ENCODE data around the gene FA2H.
"Not testable (repeated sequence)": the region's sequence is repeated elsewhere in the genome, so short reads cannot be mapped to it uniquely, and the experiment has no call there.

The FA2H gene

GRCh38 chr16:74774223-74775139 is at the start of gene FA2H:
Gene FA2H (minus strand): TSS chr16:74774820. CDS start chr16:74774755, 65 bp downstream.
- DNase-seq: peak; percentile 63

GRCh38 chr16:74817851-74818250 is 43.2 kb upstream of the FA2H start:
- no peak for DNase-seq

- DNase-seq: peak; percentile 40
Measured at GRCh38 chr16:74813109-74813641, 38.6 kb upstream of the FA2H start.

DNA sequence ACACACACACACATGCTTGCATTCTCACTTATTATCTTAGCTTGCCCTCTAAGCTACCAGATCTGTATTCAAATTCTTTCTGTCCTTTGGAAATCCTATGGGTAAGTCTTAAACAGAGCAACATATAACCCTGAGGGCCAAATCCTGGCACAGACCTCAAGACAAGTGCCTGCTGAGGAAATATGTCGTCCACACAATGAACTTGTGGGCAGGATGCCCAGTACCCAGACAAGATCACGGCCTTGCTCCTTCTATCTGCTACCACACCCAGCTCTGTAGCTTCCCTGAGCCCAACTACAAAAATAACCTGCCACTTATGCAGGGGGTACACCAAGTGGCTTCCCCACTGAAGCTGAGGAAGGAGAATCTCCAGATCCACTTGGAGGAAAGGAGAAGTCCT is 37.3 kb upstream of the FA2H start:
- DNase-seq: no peak

DNA sequence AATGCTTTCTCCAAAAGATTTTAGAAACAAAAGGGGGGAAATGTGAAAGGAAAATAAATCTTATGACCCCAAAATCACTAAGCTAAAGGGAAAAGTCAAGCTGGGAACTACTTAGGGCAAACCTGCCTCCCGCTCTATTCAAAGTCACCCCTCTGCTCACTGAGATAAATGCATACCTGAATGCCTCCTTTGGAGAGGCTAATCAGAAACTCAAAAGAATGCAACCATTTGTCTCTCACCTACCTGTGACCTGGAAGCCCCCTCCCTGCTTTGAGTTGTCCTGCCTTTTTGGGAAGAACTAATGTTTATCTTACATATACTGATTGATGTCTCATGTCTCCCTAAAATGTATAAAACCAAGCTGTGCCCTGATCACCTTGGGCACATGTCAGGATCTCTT is 36.6 kb upstream of the FA2H start:
- DNase-seq: not testable (repeated sequence)

- no peak for DNase-seq
Measured at GRCh38 chr16:74807052-74807646, 32.5 kb upstream of the FA2H start.

DNA sequence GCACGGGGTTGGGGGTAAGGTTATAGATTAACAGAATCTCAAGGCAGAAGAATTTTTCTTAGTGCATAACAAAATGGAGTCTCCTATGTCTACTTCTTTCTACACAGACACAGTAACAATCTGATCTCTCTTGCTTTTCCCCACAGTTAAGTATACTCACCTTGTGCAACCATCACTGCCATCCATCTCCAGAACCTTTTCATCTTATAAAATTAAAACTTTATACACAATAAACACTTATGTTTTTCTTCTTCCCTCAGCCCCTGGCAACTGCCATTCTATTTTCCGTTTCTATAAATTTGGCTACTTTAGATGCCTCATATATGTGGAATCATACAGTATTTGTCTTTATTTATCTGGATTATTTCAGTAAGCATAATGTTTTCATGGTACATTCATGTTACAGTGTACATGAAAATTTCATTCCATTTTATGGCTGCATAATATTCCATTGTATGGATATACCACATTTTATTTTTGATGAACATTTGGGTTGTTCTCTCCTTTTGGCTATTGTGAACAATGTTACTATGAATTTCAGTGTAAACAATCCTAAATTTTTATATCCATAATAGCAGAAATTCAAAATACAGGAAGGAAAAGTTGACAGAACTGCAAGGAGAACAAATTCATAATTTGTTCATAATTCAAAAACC is 25.7 kb upstream of the FA2H start:
- no peak for DNase-seq

DNA sequence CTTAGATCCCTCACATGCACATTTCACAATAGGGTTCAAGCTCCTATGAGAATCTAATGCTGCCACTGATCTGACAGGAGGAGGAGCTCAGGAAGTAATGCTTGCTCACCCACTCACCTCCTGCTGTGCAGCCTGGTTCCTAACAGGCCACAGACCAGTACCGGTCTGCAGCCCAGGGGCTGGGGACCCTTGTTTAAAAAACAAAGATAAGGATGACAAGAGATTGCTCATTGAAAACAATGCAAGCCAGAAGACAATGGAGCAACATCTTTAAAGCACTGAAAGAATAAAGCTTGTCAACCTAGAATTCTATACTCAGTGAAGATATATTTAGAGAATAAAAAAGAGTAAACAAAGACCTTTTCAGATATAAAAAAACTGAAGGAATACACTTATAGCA is 22.8 kb upstream of the FA2H start:
- DNase-seq: no peak

- no peak for DNase-seq
Measured at GRCh38 chr16:74795104-74795503, 20.5 kb upstream of the FA2H start.

GRCh38 chr16:74794668-74795067 is 20.0 kb upstream of the FA2H start:
- DNase-seq: no peak

DNA sequence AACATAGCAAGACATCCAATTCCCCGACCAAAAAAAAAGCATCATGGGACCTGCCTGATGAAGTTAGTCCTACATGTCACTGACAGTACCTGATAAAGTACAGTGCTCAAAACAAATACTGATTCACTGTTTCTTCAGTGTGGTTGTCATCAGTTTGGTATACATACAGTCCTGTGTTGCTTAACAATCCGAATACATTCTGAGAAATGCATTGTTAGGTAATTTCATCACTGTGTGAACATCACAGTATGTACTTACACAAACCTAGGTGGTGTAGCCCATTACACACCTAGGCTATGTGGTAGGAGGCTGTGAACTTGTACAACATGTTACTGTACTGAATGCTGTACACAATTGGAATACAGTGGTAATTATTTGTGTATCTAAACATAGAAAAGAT is 19.0 kb upstream of the FA2H start:
- DNase-seq: no peak

GRCh38 chr16:74792225-74792624 is 17.6 kb upstream of the FA2H start:
- DNase-seq: no peak

DNA sequence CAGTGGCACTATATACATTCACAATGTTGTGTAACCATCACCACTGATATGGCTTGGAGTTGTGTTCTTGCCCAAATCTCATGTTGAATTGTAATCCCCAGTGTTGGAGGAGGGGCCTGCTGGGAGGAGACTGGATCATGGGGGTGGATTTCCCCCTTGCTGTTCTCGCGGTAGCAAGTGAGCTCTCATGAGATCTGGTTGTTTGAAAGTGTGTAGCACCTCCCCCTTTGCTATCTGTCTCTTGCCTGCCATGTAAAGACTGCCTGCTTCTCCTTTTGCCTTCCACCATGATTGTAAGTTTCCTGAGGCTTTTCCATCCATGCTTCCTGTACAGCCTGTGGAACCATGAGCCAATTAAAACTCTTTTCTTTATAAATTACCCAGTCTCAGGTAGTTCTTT is 17.1 kb upstream of the FA2H start:
- DNase-seq: not testable (repeated sequence)

GRCh38 chr16:74788108-74788507 is 13.5 kb upstream of the FA2H start:
- no peak for DNase-seq

DNA sequence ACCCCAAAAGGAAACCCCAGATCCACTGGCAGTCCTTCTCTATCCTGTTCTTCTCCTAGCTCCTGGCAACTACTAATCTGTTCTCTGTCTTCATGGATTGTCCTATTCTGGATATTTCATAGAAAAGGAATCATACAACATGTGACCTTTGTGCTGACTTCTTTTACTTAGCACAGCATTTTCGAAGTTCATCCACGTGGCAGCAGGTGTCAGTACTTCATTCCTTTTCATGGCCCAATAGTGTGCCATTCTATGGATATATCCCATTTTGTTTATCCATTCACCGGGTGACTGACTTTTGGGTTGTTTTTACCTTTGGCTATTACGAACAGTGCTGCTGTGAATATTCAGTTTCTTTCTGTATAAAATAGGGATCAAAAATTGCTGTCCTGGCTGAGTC is 10.4 kb upstream of the FA2H start:
- DNase-seq: no peak

- peak; percentile 25 for DNase-seq
Measured at GRCh38 chr16:74778646-74779045, 4.0 kb upstream of the FA2H start.

- DNase-seq: no peak
Measured at GRCh38 chr16:74776926-74777325, 2.3 kb upstream of the FA2H start.

DNA sequence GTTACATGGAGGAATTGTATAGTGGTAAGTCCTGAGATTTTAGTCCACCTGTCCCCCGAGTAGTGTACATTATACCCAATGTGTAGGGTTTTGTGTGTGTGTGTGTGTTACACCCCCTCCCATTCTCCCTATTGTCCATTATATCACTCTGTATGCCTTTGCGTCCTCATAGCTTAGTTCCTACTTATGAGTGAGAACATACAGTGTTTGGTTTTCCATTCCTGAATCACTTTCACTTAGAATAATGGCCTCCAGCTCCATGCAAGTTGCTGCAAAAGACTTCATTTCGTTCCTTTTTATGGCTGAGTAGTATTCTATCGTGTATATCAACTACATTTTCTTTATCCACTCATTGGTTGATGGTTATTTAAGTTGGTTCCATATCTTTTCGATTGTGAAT is 635 bp upstream of the FA2H start:
- peak; percentile 8 for DNase-seq

DNA sequence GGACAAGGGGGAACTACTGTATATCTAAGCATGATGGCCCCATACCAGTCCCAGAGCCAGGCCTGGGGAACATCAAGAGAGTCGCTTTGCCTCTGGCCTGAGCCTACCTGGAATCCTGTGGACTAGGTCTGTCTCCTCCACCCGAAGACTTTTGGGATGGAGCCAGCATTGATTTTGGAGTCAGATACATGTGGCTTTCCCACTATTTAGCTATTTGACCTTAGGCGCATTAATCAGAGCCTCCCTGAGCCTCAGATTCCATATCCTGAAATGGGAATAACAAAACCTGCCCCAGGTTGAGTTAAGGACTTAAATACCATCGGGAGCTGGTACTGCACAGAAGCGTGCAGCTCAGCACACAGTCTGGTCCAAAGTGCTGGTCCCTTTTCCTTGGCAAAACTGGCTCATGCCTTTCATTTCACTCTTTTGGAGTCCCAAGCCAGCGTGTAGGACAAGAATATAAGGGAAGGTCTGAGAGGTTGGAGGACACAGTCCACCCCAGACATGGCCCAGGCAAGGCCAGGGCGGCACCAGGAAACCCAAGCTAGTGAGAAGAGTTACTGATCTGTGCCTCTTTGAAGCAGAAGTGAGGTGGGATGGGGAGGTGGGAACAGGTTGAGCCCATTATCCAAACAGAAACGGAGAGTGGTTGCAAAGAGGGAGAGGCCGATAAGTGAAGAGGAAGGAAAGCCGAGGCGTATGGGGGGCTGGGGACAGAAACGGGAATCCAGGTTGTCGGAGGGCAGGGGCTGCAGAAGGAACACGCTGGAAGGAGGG is 986 bp downstream of the FA2H start:
- no peak for DNase-seq

GRCh38 chr16:74771656-74772315 is 2.8 kb downstream of the FA2H start:
- no peak for DNase-seq

DNA sequence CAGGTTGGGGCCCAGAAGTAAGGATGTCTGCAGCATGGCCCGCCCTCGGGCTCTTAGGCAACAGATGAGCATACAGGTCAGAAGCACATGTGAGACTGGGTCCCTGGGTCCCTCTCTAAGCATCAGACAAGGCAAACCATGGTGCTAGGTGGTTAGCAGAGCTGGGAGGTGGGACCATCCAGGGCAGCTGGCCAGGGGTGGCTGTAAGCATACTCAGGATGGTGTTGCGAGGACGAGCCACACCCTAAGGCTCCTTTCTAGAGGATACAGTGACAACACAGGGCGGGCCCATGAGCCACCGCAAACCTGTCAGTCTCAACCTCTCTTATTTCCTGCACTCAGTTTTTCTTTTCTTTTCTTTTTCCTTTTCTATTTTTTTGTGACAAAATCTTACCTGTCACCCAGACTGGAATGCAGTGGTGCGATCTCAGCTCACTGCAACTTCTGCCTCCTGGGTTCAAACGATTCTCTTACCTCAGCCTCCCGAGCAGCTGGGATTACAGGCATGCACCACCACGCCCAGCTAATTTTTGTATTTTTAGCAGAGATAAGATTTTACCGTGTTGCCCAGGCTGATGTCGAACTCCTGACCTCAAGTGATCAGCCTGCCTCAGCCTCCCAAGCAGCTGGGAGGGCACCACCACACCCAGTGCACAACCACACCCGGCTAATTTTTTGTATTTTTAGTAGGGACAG is 3.6 kb downstream of the FA2H start:
- DNase-seq: no peak

All from NCI-H748 treated with DMSO at 0.1 percent for 48 hours (cell line).